PC-9 (cell line): ENCODE measurements around the gene CCL20.

Experiments used
- EZH2 ChIP-seq: fragments of 200-600 bp; sonication (generic); IDR thresholded peaks from 2 replicates; pipeline ENCODE4 v1.8.0; 2017; ENCODE audit warnings: antibody characterized with exemption, low read depth
- TF ChIP-seq, protein P1 (sequence below): fragments of 200-600 bp; sonication (generic); conservative IDR thresholded peaks from 2 replicates; pipeline ENCODE4 v1.6.1; 2017; ENCODE audit warnings: mixed run types, antibody characterized with exemption, mild to moderate bottlenecking, moderate library complexity

DNA sequence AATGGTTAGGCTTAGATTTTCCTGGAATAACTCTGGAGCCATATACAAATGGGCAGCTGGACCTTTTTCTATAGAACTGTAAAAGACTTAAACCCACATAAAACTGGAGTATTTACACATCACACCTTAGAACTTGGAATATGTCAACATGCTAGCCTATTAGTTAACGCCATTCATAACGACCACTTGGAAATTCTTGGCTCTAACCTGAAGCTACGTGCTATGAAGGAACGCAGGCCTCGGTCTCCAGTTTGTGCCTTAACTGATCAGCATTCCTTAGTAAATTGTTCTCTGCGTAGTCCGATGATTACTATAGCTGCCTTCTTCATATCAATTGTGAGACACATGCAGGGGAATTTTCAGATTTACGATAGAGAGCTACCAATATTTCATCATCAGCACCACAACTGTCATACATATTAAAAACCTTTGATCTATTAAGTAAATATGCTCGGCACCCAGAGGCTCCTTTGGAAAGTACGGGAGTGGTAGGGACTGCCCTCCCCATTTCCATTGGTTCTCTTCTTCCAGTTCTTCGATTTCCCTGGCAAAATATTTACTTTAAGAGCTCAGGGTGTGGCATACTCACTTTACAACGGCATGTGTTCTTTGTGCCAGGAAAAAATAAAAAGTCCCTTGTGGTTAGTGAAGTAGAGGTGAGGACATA is 17.5 kb upstream of the CCL20 start:
- TF ChIP-seq, protein P1, sequence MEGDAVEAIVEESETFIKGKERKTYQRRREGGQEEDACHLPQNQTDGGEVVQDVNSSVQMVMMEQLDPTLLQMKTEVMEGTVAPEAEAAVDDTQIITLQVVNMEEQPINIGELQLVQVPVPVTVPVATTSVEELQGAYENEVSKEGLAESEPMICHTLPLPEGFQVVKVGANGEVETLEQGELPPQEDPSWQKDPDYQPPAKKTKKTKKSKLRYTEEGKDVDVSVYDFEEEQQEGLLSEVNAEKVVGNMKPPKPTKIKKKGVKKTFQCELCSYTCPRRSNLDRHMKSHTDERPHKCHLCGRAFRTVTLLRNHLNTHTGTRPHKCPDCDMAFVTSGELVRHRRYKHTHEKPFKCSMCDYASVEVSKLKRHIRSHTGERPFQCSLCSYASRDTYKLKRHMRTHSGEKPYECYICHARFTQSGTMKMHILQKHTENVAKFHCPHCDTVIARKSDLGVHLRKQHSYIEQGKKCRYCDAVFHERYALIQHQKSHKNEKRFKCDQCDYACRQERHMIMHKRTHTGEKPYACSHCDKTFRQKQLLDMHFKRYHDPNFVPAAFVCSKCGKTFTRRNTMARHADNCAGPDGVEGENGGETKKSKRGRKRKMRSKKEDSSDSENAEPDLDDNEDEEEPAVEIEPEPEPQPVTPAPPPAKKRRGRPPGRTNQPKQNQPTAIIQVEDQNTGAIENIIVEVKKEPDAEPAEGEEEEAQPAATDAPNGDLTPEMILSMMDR = no peak
- TF ChIP-seq EZH2 = no peak
